Mononuclear cell (primary cell): ENCODE data around the gene ZNF652. TPM values are rescaled to one million over a fixed set of nuclear protein-coding genes. Genes with fewer than 3 reads are reported as not detected.

Experiments
- H3K27me3 ChIP-seq: 2 replicates; pipeline ENCODE4 v1.6.0; 2011; ENCODE audit warnings: low read length, control low read depth; ENCODE audit not compliant: insufficient read depth
- H3K4me1 ChIP-seq: 2 replicates; pipeline ENCODE4 v1.5.1; 2011; ENCODE audit warnings: mild to moderate bottlenecking, low read length, control low read depth; ENCODE audit not compliant: insufficient read depth
- H3K4me3 ChIP-seq: 2 replicates; pipeline ENCODE4 v1.5.1; 2011; ENCODE audit warnings: mild to moderate bottlenecking, low read length, moderate library complexity
- H3K9me3 ChIP-seq: 2 replicates; pipeline ENCODE4 v1.5.1; 2011; ENCODE audit warnings: low read depth, mild to moderate bottlenecking, control low read depth, low read length
- total RNA-seq: library from RNA; depleted of rRNA; stranded (reverse); fragments of >200 nt; gene quantifications from one replicate; pipeline ENCODE4 v1.2.3, GENCODE V29; 2012

Gene ZNF652
- total RNA-seq, 1 donor: 48.9 TPM

- Histone ChIP-seq H3K4me1 (peaks cover 51% of the 10 kb centered on the region), H3K9me3 (no peaks in the 10 kb centered on the region), H3K27me3 (no peaks in the 10 kb centered on the region), H3K4me3 (no peak overlapping the region)
Observed at GRCh38 chr17:49356320-49356719, 5.7 kb downstream of the ZNF652 start.

GRCh38 chr17:49353607-49354006, 8.4 kb downstream of the ZNF652 start:
- peaks cover 29% of the 10 kb centered on the region for H3K4me1 ChIP-seq
- H3K4me3 ChIP-seq: no peak overlapping the region
- H3K27me3 ChIP-seq: no peaks in the 10 kb centered on the region
- H3K9me3 ChIP-seq: no peaks in the 10 kb centered on the region

GRCh38 chr17:49352587-49353154, 9.4 kb downstream of the ZNF652 start:
- H3K9me3 ChIP-seq: no peaks in the 10 kb centered on the region
- no peak overlapping the region for H3K4me3 ChIP-seq
- no peaks in the 10 kb centered on the region for H3K27me3 ChIP-seq
- peaks cover 30% of the 10 kb centered on the region for H3K4me1 ChIP-seq

- Histone ChIP-seq H3K4me1 (peaks cover 29% of the 10 kb centered on the region), H3K27me3 (no peaks in the 10 kb centered on the region), H3K9me3 (no peaks in the 10 kb centered on the region), H3K4me3 (no peak overlapping the region)
Observed at GRCh38 chr17:49351572-49352140, 10.4 kb downstream of the ZNF652 start.

GRCh38 chr17:49349541-49349940, 12.5 kb downstream of the ZNF652 start:
- Histone ChIP-seq H3K27me3 (no peaks in the 10 kb centered on the region), H3K9me3 (no peaks in the 10 kb centered on the region), H3K4me1 (peaks cover 35% of the 10 kb centered on the region), H3K4me3 (no peak overlapping the region)

- peaks cover 67% of the 10 kb centered on the region for H3K4me1 ChIP-seq
- no peak overlapping the region for H3K4me3 ChIP-seq
- H3K27me3 ChIP-seq: no peaks in the 10 kb centered on the region
- no peaks in the 10 kb centered on the region for H3K9me3 ChIP-seq
Observed at GRCh38 chr17:49344914-49345313, 17.1 kb downstream of the ZNF652 start.

- Histone ChIP-seq H3K9me3 (no peaks in the 10 kb centered on the region), H3K4me1 (peaks cover 81% of the 10 kb centered on the region), H3K4me3 (no peak overlapping the region), H3K27me3 (no peaks in the 10 kb centered on the region)
Observed at GRCh38 chr17:49343273-49343672, 18.8 kb downstream of the ZNF652 start.

- H3K27me3 ChIP-seq: no peaks in the 10 kb centered on the region
- no peaks in the 10 kb centered on the region for H3K9me3 ChIP-seq
- H3K4me3 ChIP-seq: no peak overlapping the region
- H3K4me1 ChIP-seq: peaks cover 79% of the 10 kb centered on the region
Observed at GRCh38 chr17:49342575-49342936, 19.5 kb downstream of the ZNF652 start.

GRCh38 chr17:49341356-49341755, 20.7 kb downstream of the ZNF652 start:
- no peak overlapping the region for H3K4me3 ChIP-seq
- H3K9me3 ChIP-seq: no peaks in the 10 kb centered on the region
- no peaks in the 10 kb centered on the region for H3K27me3 ChIP-seq
- peaks cover 77% of the 10 kb centered on the region for H3K4me1 ChIP-seq

- H3K9me3 ChIP-seq: no peaks in the 10 kb centered on the region
- H3K4me1 ChIP-seq: peaks cover 67% of the 10 kb centered on the region
- no peaks in the 10 kb centered on the region for H3K27me3 ChIP-seq
- no peak overlapping the region for H3K4me3 ChIP-seq
Observed at GRCh38 chr17:49339354-49339753, 22.7 kb downstream of the ZNF652 start.

- Histone ChIP-seq H3K9me3 (no peaks in the 10 kb centered on the region), H3K27me3 (no peaks in the 10 kb centered on the region), H3K4me1 (peaks cover 64% of the 10 kb centered on the region), H3K4me3 (no peak overlapping the region)
Observed at GRCh38 chr17:49338883-49339282, 23.2 kb downstream of the ZNF652 start.

- no peak overlapping the region for H3K4me3 ChIP-seq
- H3K27me3 ChIP-seq: no peaks in the 10 kb centered on the region
- H3K9me3 ChIP-seq: no peaks in the 10 kb centered on the region
- peaks cover 54% of the 10 kb centered on the region for H3K4me1 ChIP-seq
Observed at GRCh38 chr17:49337884-49338283, 24.2 kb downstream of the ZNF652 start.

- Histone ChIP-seq H3K4me1 (peaks cover 28% of the 10 kb centered on the region), H3K9me3 (no peaks in the 10 kb centered on the region), H3K4me3 (no peak overlapping the region), H3K27me3 (no peaks in the 10 kb centered on the region)
Observed at GRCh38 chr17:49334744-49335512, 27.1 kb downstream of the ZNF652 start.

- H3K27me3 ChIP-seq: no peaks in the 10 kb centered on the region
Observed at GRCh38 chr17:49333804-49334203, 28.2 kb downstream of the ZNF652 start.

GRCh38 chr17:49327835-49328784, 33.9 kb downstream of the ZNF652 start:
- Histone ChIP-seq H3K9me3 (no peaks in the 10 kb centered on the region), H3K4me3 (no peak overlapping the region), H3K27me3 (no peaks in the 10 kb centered on the region), H3K4me1 (peaks cover 29% of the 10 kb centered on the region)

More at GRCh38 chr17:49333804-49334203, 28.2 kb downstream of the ZNF652 start:
- Histone ChIP-seq H3K4me3 (no peak overlapping the region), H3K4me1 (peaks cover 19% of the 10 kb centered on the region), H3K9me3 (no peaks in the 10 kb centered on the region)
